MM.1S (cell line): Measurements from ENCODE around the gene ZFPL1.

Experiments
- DNase-seq: peaks from one replicate; pipeline ENCODE4 v3.0.0-alpha.2; 2015
- H2AFZ ChIP-seq: fragments of 300-600 bp; sonication (generic); 2 replicates; pipeline ENCODE4 v1.6.0; 2016; ENCODE audit warnings: antibody characterized with exemption, low read length
- H3F3A ChIP-seq: fragments of 300-600 bp; sonication (generic); 2 replicates; pipeline ENCODE4 v1.6.1; 2016; ENCODE audit warnings: mild to moderate bottlenecking, antibody characterized with exemption, low read length, moderate library complexity, mixed read lengths; ENCODE audit not compliant: insufficient read depth
- H3K27ac ChIP-seq: fragments of 300-600 bp; sonication (generic); 2 replicates; pipeline ENCODE4 v1.5.1; 2016; ENCODE audit warnings: mild to moderate bottlenecking, low read length
- H3K27me3 ChIP-seq: fragments of 300-600 bp; sonication (generic); replicated peaks from 2 replicates; pipeline ENCODE4 v1.6.0; 2016; ENCODE audit warnings: low read length; ENCODE audit not compliant: insufficient read depth
- H3K36me3 ChIP-seq: fragments of 300-600 bp; sonication (generic); replicated peaks from 2 replicates; pipeline ENCODE4 v1.6.1; 2016; ENCODE audit warnings: mild to moderate bottlenecking, low read length, mixed read lengths; ENCODE audit not compliant: insufficient read depth
- H3K4me1 ChIP-seq: fragments of 300-600 bp; sonication (generic); 2 replicates; pipeline ENCODE4 v1.6.1; 2016; ENCODE audit warnings: low read length, mixed read lengths
- H3K4me2 ChIP-seq: fragments of 300-600 bp; sonication (generic); 2 replicates; pipeline ENCODE4 v1.6.0; 2016; ENCODE audit warnings: low read depth, low read length
- H3K4me3 ChIP-seq: fragments of 300-600 bp; sonication (generic); 2 replicates; pipeline ENCODE4 v1.5.1; 2016; ENCODE audit warnings: low read length, mixed read lengths
- H3K79me2 ChIP-seq: fragments of 300-600 bp; sonication (generic); 2 replicates; pipeline ENCODE4 v1.6.1; 2016; ENCODE audit warnings: mixed run types, low read length, mixed read lengths
- H3K9ac ChIP-seq: fragments of 300-600 bp; sonication (generic); 2 replicates; pipeline ENCODE4 v1.6.1; 2016; ENCODE audit warnings: low read length, mixed read lengths
- H3K9me2 ChIP-seq: fragments of 300-600 bp; sonication (generic); replicated peaks from 2 replicates; pipeline ENCODE4 v1.6.1; 2016; ENCODE audit warnings: mild to moderate bottlenecking, low read length, mixed read lengths; ENCODE audit not compliant: insufficient read depth
- H3K9me3 ChIP-seq: fragments of 300-600 bp; sonication (generic); replicated peaks from 2 replicates; pipeline ENCODE4 v1.6.1; 2016; ENCODE audit warnings: mild to moderate bottlenecking, low read length, mixed read lengths; ENCODE audit not compliant: insufficient read depth
- H4K20me1 ChIP-seq: fragments of 300-600 bp; sonication (generic); 2 replicates; pipeline ENCODE4 v1.6.1; 2016; ENCODE audit warnings: mild to moderate bottlenecking, low read length, moderate library complexity, mixed read lengths; ENCODE audit not compliant: insufficient read depth
- EZH2 ChIP-seq: fragments of 300-600 bp; sonication (generic); optimal IDR thresholded peaks from 2 replicates; pipeline ENCODE3; 2017; ENCODE audit warnings: low read depth, mild to moderate bottlenecking, antibody characterized with exemption, low read length, mixed read lengths
- EZH2phosphoT487 ChIP-seq: fragments of 300-600 bp; sonication (generic); IDR thresholded peaks from 2 replicates; pipeline ENCODE4 v1.6.1; 2018; ENCODE audit warnings: antibody characterized with exemption, low read length
- TF ChIP-seq, protein P1 (sequence below): fragments of 300-600 bp; sonication (generic); IDR thresholded peaks from 2 replicates; pipeline ENCODE4 v1.5.1; 2016; ENCODE audit warnings: antibody characterized with exemption, low read length, mixed read lengths

ZFPL1 gene

DNA sequence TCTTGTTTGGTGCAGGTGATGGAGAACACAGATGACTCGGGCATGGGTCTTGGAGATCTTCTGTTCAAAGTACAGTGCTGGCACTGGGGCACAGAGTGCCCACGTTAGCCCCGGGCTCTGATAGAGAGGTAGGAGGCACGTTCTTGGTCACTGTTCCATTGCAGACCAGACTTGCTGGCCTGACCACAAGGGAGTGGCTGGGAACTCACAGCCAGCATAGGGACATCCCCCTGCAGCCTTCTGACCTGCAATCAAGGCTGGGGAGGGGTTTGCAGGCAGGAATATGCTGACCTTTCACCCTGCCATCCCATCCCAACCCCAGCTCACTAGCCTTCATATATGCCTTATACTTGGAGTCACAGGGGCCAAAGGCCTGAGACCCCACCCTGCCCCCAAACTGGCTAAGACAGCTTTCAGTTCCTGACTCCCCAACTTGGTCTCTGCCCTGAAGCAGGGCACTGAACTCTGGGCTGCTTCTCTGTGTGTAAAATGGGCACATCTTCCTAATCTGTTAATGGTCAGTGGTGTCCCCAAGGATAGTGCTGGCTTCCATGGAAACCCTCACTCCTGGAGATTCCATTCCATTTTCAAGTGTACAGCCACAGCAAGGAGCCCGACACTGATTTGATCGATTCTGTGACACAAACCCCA lies 42.7 kb downstream of the ZFPL1 start:
- Histone ChIP-seq H3F3A (peaks cover 46% of the 10 kb centered on the region), H3K36me3 (peaks cover 18% of the 10 kb centered on the region), H3K79me2 (peaks cover 79% of the 10 kb centered on the region), H3K4me1 (peaks cover 14% of the 10 kb centered on the region), H3K27me3 (no peaks in the 10 kb centered on the region), H3K27ac (no peak overlapping the region; the same call in 1 of the 2 replicates), H3K4me2 (no peak overlapping the region), H2AFZ (no peak overlapping the region), H4K20me1 (no peaks in the 10 kb centered on the region), H3K9me3 (no peaks in the 10 kb centered on the region), H3K4me3 (no peak overlapping the region), H3K9ac (no peak overlapping the region), H3K9me2 (no peaks in the 10 kb centered on the region)
- TF ChIP-seq, protein P1, sequence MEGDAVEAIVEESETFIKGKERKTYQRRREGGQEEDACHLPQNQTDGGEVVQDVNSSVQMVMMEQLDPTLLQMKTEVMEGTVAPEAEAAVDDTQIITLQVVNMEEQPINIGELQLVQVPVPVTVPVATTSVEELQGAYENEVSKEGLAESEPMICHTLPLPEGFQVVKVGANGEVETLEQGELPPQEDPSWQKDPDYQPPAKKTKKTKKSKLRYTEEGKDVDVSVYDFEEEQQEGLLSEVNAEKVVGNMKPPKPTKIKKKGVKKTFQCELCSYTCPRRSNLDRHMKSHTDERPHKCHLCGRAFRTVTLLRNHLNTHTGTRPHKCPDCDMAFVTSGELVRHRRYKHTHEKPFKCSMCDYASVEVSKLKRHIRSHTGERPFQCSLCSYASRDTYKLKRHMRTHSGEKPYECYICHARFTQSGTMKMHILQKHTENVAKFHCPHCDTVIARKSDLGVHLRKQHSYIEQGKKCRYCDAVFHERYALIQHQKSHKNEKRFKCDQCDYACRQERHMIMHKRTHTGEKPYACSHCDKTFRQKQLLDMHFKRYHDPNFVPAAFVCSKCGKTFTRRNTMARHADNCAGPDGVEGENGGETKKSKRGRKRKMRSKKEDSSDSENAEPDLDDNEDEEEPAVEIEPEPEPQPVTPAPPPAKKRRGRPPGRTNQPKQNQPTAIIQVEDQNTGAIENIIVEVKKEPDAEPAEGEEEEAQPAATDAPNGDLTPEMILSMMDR, result no peak
- TF ChIP-seq EZH2 (no peak), EZH2phosphoT487 (no peak)
- no peak for DNase-seq

DNA sequence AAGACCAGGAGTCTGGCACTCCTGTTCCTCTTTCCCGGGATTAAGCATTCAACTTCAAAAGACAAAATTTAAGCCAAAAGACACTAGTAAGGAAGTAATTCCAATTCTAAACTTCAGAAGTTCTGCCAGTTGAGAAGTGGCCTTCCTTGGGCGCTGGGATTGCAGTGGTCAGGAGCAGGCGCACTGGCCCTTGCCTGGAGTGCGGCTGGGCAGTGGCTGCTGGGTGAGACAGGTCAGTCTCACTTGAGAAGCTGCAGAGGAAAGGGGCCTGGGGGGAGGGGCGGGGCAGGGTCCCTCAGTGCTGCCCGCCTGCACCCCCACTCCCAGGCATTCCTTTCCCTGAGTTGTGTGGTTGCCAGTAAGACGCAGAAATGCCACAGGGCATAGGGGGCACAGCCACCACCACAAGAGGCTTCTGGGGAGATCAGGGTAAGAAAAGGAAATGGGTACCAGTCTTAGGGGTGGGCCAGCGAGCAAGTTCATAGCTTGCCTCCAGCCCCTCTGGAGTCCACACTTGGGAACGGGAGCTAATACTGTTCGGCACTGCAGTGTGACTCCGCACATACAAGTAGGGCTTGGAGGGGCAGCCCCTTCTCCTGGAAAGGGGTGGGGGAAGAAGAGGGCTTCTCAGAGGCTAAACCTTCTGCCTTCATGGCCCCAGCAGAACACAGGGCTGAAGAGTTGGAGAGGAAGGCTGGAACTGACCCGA lies 43.6 kb downstream of the ZFPL1 start:
- H3K27me3 ChIP-seq, result no peaks in the 10 kb centered on the region
- no peak overlapping the region for H3K4me3 ChIP-seq
- TF ChIP-seq, protein P1, result no peak
- TF ChIP-seq EZH2 (no peak), EZH2phosphoT487 (no peak)
- H3K4me2 ChIP-seq, result no peak overlapping the region
- H3K9me3 ChIP-seq, result no peaks in the 10 kb centered on the region
- peaks cover 54% of the 10 kb centered on the region for H3F3A ChIP-seq
- H3K9me2 ChIP-seq, result no peaks in the 10 kb centered on the region
- no peaks in the 10 kb centered on the region for H4K20me1 ChIP-seq
- no peak for DNase-seq
- no peak overlapping the region for H3K9ac ChIP-seq
- peaks cover 19% of the 10 kb centered on the region for H3K4me1 ChIP-seq
- peaks cover 19% of the 10 kb centered on the region for H3K36me3 ChIP-seq
- H3K79me2 ChIP-seq, result peaks cover 77% of the 10 kb centered on the region
- H3K27ac ChIP-seq, result no peak overlapping the region
- no peak overlapping the region for H2AFZ ChIP-seq

- no peak for DNase-seq
- TF ChIP-seq, protein P1, result no peak
- no peak for TF ChIP-seq EZH2phosphoT487
- TF ChIP-seq EZH2, result no peak
- Histone ChIP-seq H3K9me2 (no peaks in the 10 kb centered on the region), H3K9me3 (no peaks in the 10 kb centered on the region), H3K27me3 (no peaks in the 10 kb centered on the region), H4K20me1 (no peaks in the 10 kb centered on the region), H3K36me3 (peaks cover 19% of the 10 kb centered on the region), H3K9ac (no peak overlapping the region), H3K79me2 (peaks cover 77% of the 10 kb centered on the region), H3K4me1 (peaks cover 15% of the 10 kb centered on the region), H3K4me3 (no peak overlapping the region), H3K27ac (no peak overlapping the region), H3K4me2 (no peak overlapping the region), H2AFZ (no peak overlapping the region), H3F3A (peaks cover 62% of the 10 kb centered on the region)
Observed at GRCh38 chr11:65128182-65129145, 44.4 kb downstream of the ZFPL1 start.
